SU-DHL-6 (cell line): ENCODE results near the gene FANCG.

Source experiments
- H2AFZ ChIP-seq: fragments of 200-600 bp; sonication (generic); 2 replicates; pipeline ENCODE4 v1.6.1; 2014; ENCODE audit warnings: low read depth, mild to moderate bottlenecking, moderate library complexity, mixed read lengths, antibody characterized with exemption, low read length; ENCODE audit not compliant: severe bottlenecking
- H3F3A ChIP-seq: fragments of 200-600 bp; shearing (Covaris generic); 2 replicates; pipeline ENCODE4 v1.6.0; 2016; ENCODE audit warnings: antibody characterized with exemption, mild to moderate bottlenecking; ENCODE audit not compliant: insufficient read depth
- H3K27ac ChIP-seq: fragments of 200-600 bp; sonication (generic); 2 replicates; pipeline ENCODE4 v1.5.1; 2016; ENCODE audit warnings: low read depth, mild to moderate bottlenecking, low read length, moderate library complexity, mixed read lengths
- H3K27me3 ChIP-seq: fragments of 200-600 bp; sonication (generic), shearing (Covaris generic); 2 replicates; pipeline ENCODE4 v1.6.0; 2014; ENCODE audit warnings: mild to moderate bottlenecking, low read length
- H3K36me3 ChIP-seq: fragments of 200-600 bp; sonication (generic); 2 replicates; pipeline ENCODE4 v1.6.1; 2014; ENCODE audit warnings: mild to moderate bottlenecking, low read length, mixed read lengths
- H3K4me2 ChIP-seq: fragments of 300-600, 200-600 bp; shearing (Covaris generic), sonication (generic); 2 replicates; pipeline ENCODE4 v1.6.0; 2014; ENCODE audit warnings: low read length, low read depth, mild to moderate bottlenecking; ENCODE audit not compliant: poor library complexity, severe bottlenecking
- H3K4me3 ChIP-seq: fragments of 200-600 bp; sonication (generic); 2 replicates; pipeline ENCODE4 v1.5.1; 2014; ENCODE audit warnings: antibody characterized with exemption, low read length, mild to moderate bottlenecking, mixed read lengths; ENCODE audit not compliant: insufficient read depth, poor library complexity, severe bottlenecking
- H3K79me2 ChIP-seq: fragments of 200-600 bp; sonication (generic); 2 replicates; pipeline ENCODE4 v1.6.1; 2014; ENCODE audit warnings: mild to moderate bottlenecking, low read length, moderate library complexity; ENCODE audit not compliant: insufficient read depth
- H3K9ac ChIP-seq: fragments of 200-600 bp; sonication (generic); 2 replicates; pipeline ENCODE4 v1.7.0; 2014; ENCODE audit warnings: mild to moderate bottlenecking, low read length
- H3K9me2 ChIP-seq: fragments of 200-600 bp; sonication (generic); replicated peaks from 2 replicates; pipeline ENCODE4 v1.6.1; 2014; ENCODE audit warnings: low read length; ENCODE audit not compliant: insufficient read depth
- H3K9me3 ChIP-seq: fragments of 200-600 bp; sonication (generic); 2 replicates; pipeline ENCODE4 v1.6.1; 2014; ENCODE audit warnings: low read length, mixed read lengths; ENCODE audit not compliant: insufficient read depth
- H4K20me1 ChIP-seq: fragments of 200-600 bp; sonication (generic); 2 replicates; pipeline ENCODE4 v1.6.1; 2014; ENCODE audit warnings: low read depth, mild to moderate bottlenecking, antibody characterized with exemption, low read length, moderate library complexity, mixed read lengths
- CTCF ChIP-seq: fragments of 200-600 bp; sonication (generic); IDR thresholded peaks from one replicate; pipeline ENCODE4 v1.5.1; 2017; ENCODE audit warnings: antibody characterized with exemption, mild to moderate bottlenecking, low read length, moderate library complexity; ENCODE audit not compliant: insufficient read depth, poor library complexity, severe bottlenecking
- EZH2phosphoT487 ChIP-seq: fragments of 200-600 bp; sonication (generic), shearing (Covaris generic); conservative IDR thresholded peaks from 2 replicates; pipeline ENCODE4 v1.6.1; 2018; ENCODE audit warnings: mild to moderate bottlenecking, antibody characterized with exemption, low read length, moderate library complexity, mixed read lengths

The FANCG gene

GRCh38 chr9:35091536-35091935, 11.8 kb upstream of the FANCG start:
- no peak for TF ChIP-seq EZH2phosphoT487
- no peak for TF ChIP-seq CTCF
- peaks cover 6% of the 10 kb centered on the region; the same call in 1 of the 2 replicates for H3K79me2 ChIP-seq
- H3K4me3 ChIP-seq: no peak overlapping the region
- no peak overlapping the region for H3K27ac ChIP-seq
- no peaks in the 10 kb centered on the region for H3K9me2 ChIP-seq
- no peak overlapping the region for H2AFZ ChIP-seq
- H3F3A ChIP-seq: no peaks in the 10 kb centered on the region
- H4K20me1 ChIP-seq: no peaks in the 10 kb centered on the region
- H3K9me3 ChIP-seq: no peaks in the 10 kb centered on the region
- no peaks in the 10 kb centered on the region for H3K36me3 ChIP-seq
- H3K9ac ChIP-seq: no peak overlapping the region
- H3K27me3 ChIP-seq: no peaks in the 10 kb centered on the region
- no peak overlapping the region for H3K4me2 ChIP-seq

GRCh38 chr9:35089434-35089833, 9.7 kb upstream of the FANCG start:
- no peaks in the 10 kb centered on the region for H3K36me3 ChIP-seq
- no peak overlapping the region for H3K4me2 ChIP-seq

GRCh38 chr9:35085078-35085477, 5.3 kb upstream of the FANCG start:
- no peak for TF ChIP-seq EZH2phosphoT487
- no peak for TF ChIP-seq CTCF
- H3K9me2 ChIP-seq: no peaks in the 10 kb centered on the region
- H3K4me2 ChIP-seq: no peak overlapping the region
- H3K27ac ChIP-seq: no peak overlapping the region
- H3K9me3 ChIP-seq: no peaks in the 10 kb centered on the region
- no peak overlapping the region for H2AFZ ChIP-seq
- H3K27me3 ChIP-seq: no peaks in the 10 kb centered on the region
- H3K4me3 ChIP-seq: no peak overlapping the region
- no peaks in the 10 kb centered on the region for H4K20me1 ChIP-seq
- no peaks in the 10 kb centered on the region for H3K36me3 ChIP-seq
- H3F3A ChIP-seq: 0 out of 2 replicates have a peak, but pooled peaks cover 10% of the 10 kb centered on the region
- no peak overlapping the region for H3K9ac ChIP-seq
- no peaks in the 10 kb centered on the region for H3K79me2 ChIP-seq

More at GRCh38 chr9:35089434-35089833, 9.7 kb upstream of the FANCG start:
- Histone ChIP-seq H3F3A (0 out of 2 replicates have a peak, but pooled peaks cover 5% of the 10 kb centered on the region), H3K9me3 (no peaks in the 10 kb centered on the region), H3K9ac (no peak overlapping the region), H3K27ac (no peak overlapping the region), H2AFZ (no peak overlapping the region), H3K27me3 (no peaks in the 10 kb centered on the region), H3K9me2 (no peaks in the 10 kb centered on the region), H4K20me1 (no peaks in the 10 kb centered on the region), H3K79me2 (no peaks in the 10 kb centered on the region), H3K4me3 (no peak overlapping the region)
- no peak for TF ChIP-seq CTCF
- no peak for TF ChIP-seq EZH2phosphoT487
